ENCODE measurements around the gene ABHD11.
"Not testable (repeated sequence)": the region's sequence is repeated elsewhere in the genome, so short reads cannot be mapped to it uniquely, and the experiment has no call there.

ABHD11 gene

GRCh38 chr7:73742753-73743641 lies 4.4 kb upstream of the ABHD11 start:
- no peak for DNase-seq (ENCODE audit: extremely low read depth in 1 of 2, low read depth in 1 of 2)

GRCh38 chr7:73742338-73742752 lies 3.7 kb upstream of the ABHD11 start:
- DNase-seq (ENCODE audit: extremely low read depth in 1 of 2, low read depth in 1 of 2) = no peak

GRCh38 chr7:73741600-73741999 lies 3.0 kb upstream of the ABHD11 start:
- no peak for DNase-seq (ENCODE audit: extremely low read depth in 1 of 2, low read depth in 1 of 2)

GRCh38 chr7:73740771-73741170 lies 2.2 kb upstream of the ABHD11 start:
- no peak for DNase-seq (ENCODE audit: extremely low read depth in 1 of 2, low read depth in 1 of 2)

GRCh38 chr7:73740212-73740611 lies 1.6 kb upstream of the ABHD11 start:
- DNase-seq (ENCODE audit: extremely low read depth in 1 of 2, low read depth in 1 of 2) = no peak

GRCh38 chr7:73739387-73739767 lies 775 bp upstream of the ABHD11 start:
- no peak for DNase-seq (ENCODE audit: extremely low read depth in 1 of 2, low read depth in 1 of 2)

- DNase-seq (ENCODE audit: extremely low read depth in 1 of 2, low read depth in 1 of 2) = peak in 1 of 2 donors; percentile 55
Observed at GRCh38 chr7:73738220-73738611, 386 bp downstream of the ABHD11 start.

- no peak for DNase-seq (ENCODE audit: extremely low read depth in 1 of 2, low read depth in 1 of 2)
Observed at GRCh38 chr7:73737491-73738219, 947 bp downstream of the ABHD11 start.

GRCh38 chr7:73736885-73737284 lies 1.7 kb downstream of the ABHD11 start:
- DNase-seq (ENCODE audit: extremely low read depth in 1 of 2, low read depth in 1 of 2) = no peak

- DNase-seq (ENCODE audit: extremely low read depth in 1 of 2, low read depth in 1 of 2) = no peak
Observed at GRCh38 chr7:73735528-73735905, 3.1 kb downstream of the ABHD11 start.

GRCh38 chr7:73734619-73735527 lies 3.7 kb downstream of the ABHD11 start:
- DNase-seq (ENCODE audit: extremely low read depth in 1 of 2, low read depth in 1 of 2) = peak; percentile 57 to 65

- no peak for DNase-seq (ENCODE audit: extremely low read depth in 1 of 2, low read depth in 1 of 2)
Observed at GRCh38 chr7:73732397-73732796, 6.2 kb downstream of the ABHD11 start.

- no peak for DNase-seq (ENCODE audit: extremely low read depth in 1 of 2, low read depth in 1 of 2)
Observed at GRCh38 chr7:73730485-73730884, 8.1 kb downstream of the ABHD11 start.

- DNase-seq (ENCODE audit: extremely low read depth in 1 of 2, low read depth in 1 of 2) = no peak
Observed at GRCh38 chr7:73728551-73728950, 10.1 kb downstream of the ABHD11 start.

- DNase-seq (ENCODE audit: extremely low read depth in 1 of 2, low read depth in 1 of 2) = no peak
Observed at GRCh38 chr7:73727952-73728351, 10.7 kb downstream of the ABHD11 start.

GRCh38 chr7:73726083-73726466 lies 12.5 kb downstream of the ABHD11 start:
- no peak for DNase-seq (ENCODE audit: extremely low read depth in 1 of 2, low read depth in 1 of 2)

GRCh38 chr7:73723813-73724212 lies 14.8 kb downstream of the ABHD11 start:
- no peak for DNase-seq (ENCODE audit: extremely low read depth in 1 of 2, low read depth in 1 of 2)

GRCh38 chr7:73722785-73723184 lies 15.8 kb downstream of the ABHD11 start:
- no peak for DNase-seq (ENCODE audit: extremely low read depth in 1 of 2, low read depth in 1 of 2)

- not testable (repeated sequence) for DNase-seq (ENCODE audit: extremely low read depth in 1 of 2, low read depth in 1 of 2)
Observed at GRCh38 chr7:73722182-73722581, 16.4 kb downstream of the ABHD11 start.

GRCh38 chr7:73721377-73721817 lies 17.2 kb downstream of the ABHD11 start:
- no peak for DNase-seq (ENCODE audit: extremely low read depth in 1 of 2, low read depth in 1 of 2)

- not testable (repeated sequence) for DNase-seq (ENCODE audit: extremely low read depth in 1 of 2, low read depth in 1 of 2)
Observed at GRCh38 chr7:73720443-73720842, 18.2 kb downstream of the ABHD11 start.
